ENCODE results near the gene BMAL1.

- TF ChIP-seq CTCF (IDR thresholded peaks at IDR 0.05; ENCODE audit: low read length) (no peak), EZH2 (IDR thresholded peaks at IDR 0.05; ENCODE audit: borderline replicate concordance, low read length) (no peak)
These were observed 113.6 kb downstream of the BMAL1 start for GRCh38 chr11:13391217-13391616.

Data from OCI-LY1 (cell line).